IgD-negative memory B cell (primary cell): ENCODE data around the gene CTAG1B. TPM values are rescaled to one million over a fixed set of nuclear protein-coding genes. Genes with fewer than 3 reads are reported as not detected.
"Not testable (repeated sequence)": the region's sequence is repeated elsewhere in the genome, so short reads cannot be mapped to it uniquely, and the experiment has no call there.

Experiments used
- H3K27ac Mint-ChIP-seq, 3 donors: one replicate each; pipeline ENCODE4 v1.8.0; 2020 to 2022; ENCODE audit warnings: mild to moderate bottlenecking in 3 of 3, mixed read lengths in 3 of 3, moderate library complexity in 1 of 3
- H3K27me3 Mint-ChIP-seq: one replicate; pipeline ENCODE4 v1.8.0; 2021; ENCODE audit warnings: mixed read lengths
- H3K36me3 Mint-ChIP-seq: one replicate; pipeline ENCODE4 v1.8.0; 2020; ENCODE audit warnings: mild to moderate bottlenecking, mixed read lengths
- H3K4me1 Mint-ChIP-seq, 3 donors: one replicate each; pipeline ENCODE4 v1.8.0; 2020 to 2022; ENCODE audit warnings: mixed read lengths in 3 of 3, mild to moderate bottlenecking in 1 of 3
- H3K4me3 Mint-ChIP-seq, 4 donors: one replicate each; pipeline ENCODE4 v1.8.0; 2020 to 2022; ENCODE audit warnings: mild to moderate bottlenecking in 4 of 4, mixed read lengths in 4 of 4, moderate library complexity in 3 of 4
- H3K9me3 Mint-ChIP-seq, 3 donors: one replicate each; pipeline ENCODE4 v1.8.0; 2020 to 2021; ENCODE audit warnings: mixed read lengths in 3 of 3, mild to moderate bottlenecking in 1 of 3
- polyA plus RNA-seq: library from polyadenylated mRNA; unstranded; fragments of 300-500 nt; fragmentation: Illumina TruSeq; gene quantifications from one replicate; pipeline ENCODE4 v1.2.3, GENCODE V29; 2021

CTAG1B gene
- not detected for polyA plus RNA-seq

DNA sequence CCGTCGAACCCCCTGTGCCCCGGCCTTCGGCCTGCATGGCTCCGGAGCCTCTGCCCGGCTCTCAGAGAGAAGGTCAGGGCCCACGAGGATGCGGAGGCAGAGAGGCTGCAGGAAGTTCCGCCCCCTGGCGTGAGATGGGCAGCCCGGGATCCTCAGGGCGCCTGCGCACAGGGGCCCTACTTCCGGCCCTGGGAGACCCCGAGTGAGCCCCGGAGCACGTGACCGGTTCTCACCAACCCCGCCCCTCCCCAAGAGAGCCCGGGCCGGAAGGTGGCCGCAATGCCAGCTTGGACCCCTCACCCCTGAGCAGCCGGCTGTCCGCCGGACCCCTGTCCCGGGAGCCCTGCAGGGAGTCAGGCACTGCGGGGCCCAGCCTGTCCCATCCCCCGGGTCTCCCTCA is at the start of gene CTAG1B:
TSS of gene CTAG1B (minus strand) at position 101 of the 400 bp plus-strand sequence. CDS start at position 37, 64 bp downstream.
- H3K4me1 Mint-ChIP-seq, H3K4me3 Mint-ChIP-seq: not testable (repeated sequence)

DNA sequence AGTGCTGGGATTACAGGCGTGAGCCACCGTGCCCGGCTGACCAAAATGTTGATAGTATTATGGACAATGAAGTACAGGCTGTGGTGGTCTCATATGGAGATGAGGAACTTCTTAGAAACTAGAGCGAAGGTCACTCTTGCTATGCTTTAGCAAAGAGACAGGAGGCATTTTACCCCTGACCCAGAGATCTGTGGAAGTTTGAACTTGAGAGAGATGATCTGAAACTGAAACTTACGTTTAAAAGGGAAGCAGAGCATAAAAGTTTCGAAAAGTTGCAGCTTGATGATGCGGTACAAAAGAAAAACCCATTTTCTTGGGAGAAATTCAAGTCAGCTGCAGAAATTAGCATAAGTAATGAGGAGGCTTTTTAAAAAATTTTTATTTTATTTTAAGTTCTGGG is 42.8 kb upstream of the CTAG1B start:
- peaks cover 2 to 11% (median 9%) of the 10 kb centered on the region in 3 donors for H3K9me3 Mint-ChIP-seq
- peak overlapping the region in 1 of 3 donors; percentile 20 for H3K27ac Mint-ChIP-seq
- H3K4me1 Mint-ChIP-seq: peaks cover 7 to 10% (median 7%) of the 10 kb centered on the region in 3 donors
- no peaks in the 10 kb centered on the region for H3K36me3 Mint-ChIP-seq
- peak overlapping the region in 1 of 4 donors; percentile 1 for H3K4me3 Mint-ChIP-seq
- H3K27me3 Mint-ChIP-seq: no peaks in the 10 kb centered on the region

More for the DNA sequence above, at the start of gene CTAG1B:
- H3K9me3 Mint-ChIP-seq, H3K36me3 Mint-ChIP-seq, H3K27me3 Mint-ChIP-seq, H3K27ac Mint-ChIP-seq: not testable (repeated sequence)

DNA sequence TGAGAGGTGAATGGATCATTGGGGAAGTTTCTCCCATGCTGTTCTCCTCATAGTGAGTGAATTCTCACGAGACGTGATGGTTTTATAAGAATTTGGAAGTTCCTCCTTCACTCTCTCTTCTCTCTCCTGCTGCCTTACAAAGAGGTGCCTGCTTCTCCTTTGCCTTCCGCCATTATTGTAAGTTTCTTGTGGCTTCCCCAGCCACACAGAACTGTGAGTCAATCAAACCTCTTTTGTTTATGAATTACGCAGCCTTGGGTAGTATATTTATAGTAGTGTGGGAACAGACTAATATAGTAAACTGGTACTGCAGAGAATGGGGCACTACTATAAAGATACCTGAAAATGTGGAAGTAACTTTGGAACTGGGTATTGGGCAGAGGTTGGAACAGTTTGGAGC is 42.1 kb upstream of the CTAG1B start:
- no peaks in the 10 kb centered on the region for H3K36me3 Mint-ChIP-seq
- H3K4me3 Mint-ChIP-seq: peak overlapping the region in 1 of 4 donors; percentile 30
- peaks cover 7 to 10% (median 7%) of the 10 kb centered on the region in 3 donors for H3K4me1 Mint-ChIP-seq
- peaks cover 2 to 11% (median 9%) of the 10 kb centered on the region in 3 donors for H3K9me3 Mint-ChIP-seq
- no peak overlapping the region for H3K27ac Mint-ChIP-seq
- no peaks in the 10 kb centered on the region for H3K27me3 Mint-ChIP-seq

DNA sequence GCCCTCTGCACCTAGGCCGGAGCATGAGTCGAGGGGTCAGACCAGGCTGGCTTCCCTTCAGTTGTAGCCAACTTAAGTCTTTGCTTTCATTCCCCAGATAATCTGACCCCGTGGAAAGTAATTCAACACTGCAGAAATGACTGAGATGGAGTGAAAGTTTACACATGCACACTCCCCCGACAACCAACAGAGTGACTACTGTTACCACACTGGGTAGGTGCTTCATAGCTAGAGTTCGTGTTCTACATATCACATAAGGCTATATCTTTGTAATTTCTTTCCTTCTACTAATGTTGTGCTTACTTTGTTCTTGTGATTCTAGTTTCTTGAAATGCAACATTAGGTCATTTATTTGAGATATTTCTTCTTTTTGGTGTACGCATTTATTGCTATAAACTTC is 41.5 kb upstream of the CTAG1B start:
- H3K27me3 Mint-ChIP-seq: no peaks in the 10 kb centered on the region
- H3K9me3 Mint-ChIP-seq: peaks cover 2 to 11% (median 5%) of the 10 kb centered on the region in 3 donors
- no peaks in the 10 kb centered on the region for H3K36me3 Mint-ChIP-seq

DNA sequence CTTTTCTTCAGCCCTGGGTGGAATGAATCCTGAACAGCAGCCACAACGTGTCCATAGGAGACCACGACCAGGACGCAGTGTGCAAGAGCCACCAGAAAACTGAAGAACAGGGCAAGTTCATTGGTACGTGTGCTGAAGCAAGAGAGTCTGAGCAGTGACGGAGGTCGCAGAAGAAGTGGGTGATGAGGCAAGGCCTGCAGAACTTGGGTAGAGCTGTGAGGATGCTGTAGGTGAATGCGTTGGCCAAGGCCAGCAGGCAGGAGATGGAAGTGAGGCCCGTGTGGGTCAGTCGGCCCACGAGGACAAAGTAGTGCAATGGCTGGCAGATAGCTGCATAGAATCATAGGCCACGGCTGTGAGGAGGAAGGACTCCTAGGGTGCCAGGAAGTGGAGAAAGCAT is 39.9 kb upstream of the CTAG1B start:
- Mint-ChIP-seq H3K27me3 (no peaks in the 10 kb centered on the region), H3K36me3 (no peaks in the 10 kb centered on the region), H3K9me3 (peaks cover 2 to 11% (median 3%) of the 10 kb centered on the region in 3 donors), H3K4me1 (peaks cover 7 to 10% (median 7%) of the 10 kb centered on the region in 3 donors), H3K27ac (no peak overlapping the region), H3K4me3 (no peak overlapping the region)

More for the DNA sequence above, 41.5 kb upstream of the CTAG1B start:
- H3K4me3 Mint-ChIP-seq: no peak overlapping the region
- H3K4me1 Mint-ChIP-seq: peaks cover 7 to 10% (median 7%) of the 10 kb centered on the region in 3 donors
- H3K27ac Mint-ChIP-seq: no peak overlapping the region

DNA sequence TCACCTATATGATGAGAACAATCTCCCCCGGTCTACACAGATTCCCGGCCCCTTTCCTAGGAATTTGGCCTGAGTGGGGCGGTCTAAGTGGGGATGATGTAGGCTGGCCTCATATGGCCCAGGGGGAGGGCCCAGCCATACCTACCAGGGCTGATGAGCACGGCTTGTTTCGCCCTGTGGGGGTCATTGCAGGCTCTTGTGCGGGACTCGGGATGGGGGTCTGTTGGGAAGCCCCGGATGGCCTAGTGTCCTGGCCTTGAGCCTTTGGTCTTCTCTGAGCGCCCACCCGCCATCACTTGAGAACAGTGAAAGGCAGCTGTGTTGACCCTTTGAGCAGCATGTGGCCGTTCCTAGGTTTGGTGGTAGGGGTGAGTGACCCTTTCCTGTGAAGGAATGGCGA is 39.1 kb upstream of the CTAG1B start:
- no peaks in the 10 kb centered on the region for H3K27me3 Mint-ChIP-seq
- H3K4me3 Mint-ChIP-seq: no peak overlapping the region
- no peaks in the 10 kb centered on the region for H3K36me3 Mint-ChIP-seq
- no peak overlapping the region for H3K27ac Mint-ChIP-seq
- H3K4me1 Mint-ChIP-seq: peaks cover 7 to 10% (median 7%) of the 10 kb centered on the region in 3 donors
- H3K9me3 Mint-ChIP-seq: peaks cover 0 to 8% (median 2%) of the 10 kb centered on the region in 3 donors

DNA sequence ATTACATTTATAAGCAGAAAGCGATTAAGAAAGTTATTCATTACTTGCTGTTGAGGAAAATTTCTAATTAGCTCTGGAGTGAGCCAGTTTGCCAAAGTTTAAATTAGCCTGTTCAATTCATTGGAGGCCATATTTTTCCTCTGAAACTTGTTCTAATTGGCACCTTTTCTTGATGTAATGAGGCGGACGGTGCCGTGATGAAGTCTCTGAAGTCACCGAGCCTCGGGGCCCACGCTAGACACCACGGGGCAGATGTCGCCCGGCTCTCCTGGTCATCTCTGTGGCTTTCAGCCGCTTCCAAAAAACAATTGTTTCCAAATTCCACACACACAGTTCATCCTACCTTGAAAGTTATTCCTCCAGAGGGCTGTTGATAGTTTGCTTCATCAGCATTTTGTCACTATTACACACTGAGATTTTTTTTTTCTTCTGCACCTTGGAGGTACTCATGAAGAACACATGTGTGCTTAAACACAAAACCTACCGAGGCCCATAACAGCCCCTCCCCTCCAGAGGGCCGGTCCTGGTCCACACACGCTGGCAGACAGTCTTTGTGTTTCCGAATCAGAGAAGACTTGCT is 38.2 kb upstream of the CTAG1B start:
- Mint-ChIP-seq H3K36me3 (no peaks in the 10 kb centered on the region), H3K4me1 (peaks cover 7 to 10% (median 7%) of the 10 kb centered on the region in 3 donors), H3K9me3 (peaks cover 0 to 8% (median 2%) of the 10 kb centered on the region in 3 donors), H3K4me3 (no peak overlapping the region), H3K27ac (no peak overlapping the region), H3K27me3 (no peaks in the 10 kb centered on the region)

DNA sequence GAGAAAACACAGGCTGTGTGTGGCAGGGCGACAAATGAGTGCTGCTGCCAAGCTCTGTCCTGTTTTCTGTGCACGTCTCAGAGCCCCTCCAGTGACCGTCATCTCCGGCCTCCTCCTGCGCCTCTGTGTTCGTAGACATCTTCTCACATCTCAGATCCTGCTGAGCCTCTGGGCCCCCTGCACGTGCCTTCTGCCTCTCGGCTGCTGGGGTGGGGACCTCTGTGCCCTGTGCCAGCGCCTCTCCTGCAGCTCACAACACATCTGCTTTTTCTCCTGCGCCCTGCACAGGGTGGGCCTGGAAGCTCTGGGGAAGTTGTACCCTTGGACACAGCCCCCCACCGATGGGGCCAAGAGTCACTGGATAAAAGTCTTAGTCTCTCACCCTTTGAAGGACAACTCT is 36.7 kb upstream of the CTAG1B start:
- no peak overlapping the region for H3K4me3 Mint-ChIP-seq
- no peaks in the 10 kb centered on the region for H3K27me3 Mint-ChIP-seq

DNA sequence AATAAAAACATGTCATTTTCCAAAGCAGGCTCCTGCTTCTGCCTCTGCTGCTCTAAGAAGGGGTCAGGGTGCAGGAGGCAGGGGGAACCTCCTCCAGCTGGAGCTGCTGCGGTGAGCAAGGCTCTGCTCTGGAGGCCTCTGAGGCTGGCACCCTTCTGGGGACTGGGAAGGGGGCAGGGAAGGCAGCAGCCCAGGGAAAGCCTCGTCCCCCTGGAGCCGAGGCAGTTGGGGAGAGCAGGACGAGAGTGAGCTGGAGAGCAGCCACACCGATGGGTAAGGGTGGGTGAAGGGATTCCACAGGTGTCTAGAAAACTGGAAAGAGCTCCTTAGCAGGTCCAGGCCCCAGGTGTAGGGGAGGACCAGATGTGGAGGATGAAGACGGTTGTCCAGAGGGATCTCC is 36.3 kb upstream of the CTAG1B start:
- Mint-ChIP-seq H3K9me3 (no peaks in the 10 kb centered on the region), H3K27ac (no peak overlapping the region), H3K4me3 (peak overlapping the region in 1 of 4 donors; percentile 52), H3K36me3 (no peaks in the 10 kb centered on the region), H3K27me3 (no peaks in the 10 kb centered on the region), H3K4me1 (no peaks in the 10 kb centered on the region)

More for the DNA sequence above, 36.7 kb upstream of the CTAG1B start:
- H3K27ac Mint-ChIP-seq: no peak overlapping the region
- H3K9me3 Mint-ChIP-seq: no peaks in the 10 kb centered on the region
- H3K4me1 Mint-ChIP-seq: no peaks in the 10 kb centered on the region
- H3K36me3 Mint-ChIP-seq: no peaks in the 10 kb centered on the region

DNA sequence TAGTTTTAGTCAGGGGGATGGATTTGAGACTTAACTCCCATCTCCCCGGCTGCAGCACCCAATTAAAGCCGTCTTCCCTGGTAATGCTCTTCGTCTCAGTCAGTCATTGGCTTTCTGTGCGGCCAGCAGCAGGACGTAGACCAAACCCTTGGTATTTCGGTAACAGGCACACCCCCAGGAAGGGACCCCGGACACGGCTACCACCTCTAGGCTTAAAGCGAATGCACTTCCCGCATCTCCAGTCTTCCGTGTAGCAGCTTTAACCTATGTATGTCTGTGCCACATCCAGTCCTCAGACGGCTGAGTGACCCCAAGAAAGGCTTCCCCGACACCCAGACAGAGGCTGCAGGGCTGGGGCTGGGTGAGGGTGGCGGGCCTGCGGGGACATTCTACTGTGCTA is 35.8 kb upstream of the CTAG1B start:
- peak overlapping the region in 1 of 4 donors; percentile 52 for H3K4me3 Mint-ChIP-seq
- H3K4me1 Mint-ChIP-seq: no peaks in the 10 kb centered on the region
- H3K36me3 Mint-ChIP-seq: no peaks in the 10 kb centered on the region
- no peaks in the 10 kb centered on the region for H3K9me3 Mint-ChIP-seq
- H3K27ac Mint-ChIP-seq: no peak overlapping the region
- no peaks in the 10 kb centered on the region for H3K27me3 Mint-ChIP-seq

DNA sequence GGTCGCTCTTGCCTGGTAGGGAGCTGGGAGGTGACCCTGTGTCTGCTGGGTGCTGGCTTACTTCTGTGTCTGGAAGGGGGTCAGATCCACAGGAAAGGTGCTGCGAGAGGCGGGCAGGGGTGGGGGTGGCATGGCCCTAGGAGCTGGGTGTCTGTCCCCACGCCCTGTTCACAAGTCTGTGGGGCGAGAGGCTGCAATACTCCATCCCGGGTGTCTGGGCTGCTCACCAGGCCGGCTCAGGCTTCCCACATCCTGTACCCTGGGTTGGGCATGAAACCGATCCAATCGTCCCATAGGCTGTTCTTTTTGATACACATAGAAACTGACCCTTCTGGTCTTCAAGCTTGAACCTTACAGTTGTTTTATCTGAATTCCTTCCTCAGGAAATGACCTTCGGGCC is 35.3 kb upstream of the CTAG1B start:
- Mint-ChIP-seq H3K4me3 (no peak overlapping the region), H3K27ac (no peak overlapping the region), H3K9me3 (no peaks in the 10 kb centered on the region), H3K4me1 (no peaks in the 10 kb centered on the region), H3K36me3 (no peaks in the 10 kb centered on the region), H3K27me3 (no peaks in the 10 kb centered on the region)

DNA sequence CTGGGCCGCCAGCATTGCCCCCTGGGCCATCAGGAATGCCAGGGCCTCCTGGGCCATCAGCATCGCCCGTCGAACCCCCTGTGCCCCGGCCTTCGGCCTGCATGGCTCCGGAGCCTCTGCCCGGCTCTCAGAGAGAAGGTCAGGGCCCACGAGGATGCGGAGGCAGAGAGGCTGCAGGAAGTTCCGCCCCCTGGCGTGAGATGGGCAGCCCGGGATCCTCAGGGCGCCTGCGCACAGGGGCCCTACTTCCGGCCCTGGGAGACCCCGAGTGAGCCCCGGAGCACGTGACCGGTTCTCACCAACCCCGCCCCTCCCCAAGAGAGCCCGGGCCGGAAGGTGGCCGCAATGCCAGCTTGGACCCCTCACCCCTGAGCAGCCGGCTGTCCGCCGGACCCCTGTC is 34.3 kb upstream of the CTAG1B start, which contains the start of gene CTAG2:
TSS of gene CTAG2 (minus strand) at position 167 of the 400 bp plus-strand sequence. CDS start at position 103, 64 bp downstream.
- H3K9me3 Mint-ChIP-seq, H3K27ac Mint-ChIP-seq, H3K36me3 Mint-ChIP-seq, H3K4me1 Mint-ChIP-seq, H3K4me3 Mint-ChIP-seq, H3K27me3 Mint-ChIP-seq: not testable (repeated sequence)

DNA sequence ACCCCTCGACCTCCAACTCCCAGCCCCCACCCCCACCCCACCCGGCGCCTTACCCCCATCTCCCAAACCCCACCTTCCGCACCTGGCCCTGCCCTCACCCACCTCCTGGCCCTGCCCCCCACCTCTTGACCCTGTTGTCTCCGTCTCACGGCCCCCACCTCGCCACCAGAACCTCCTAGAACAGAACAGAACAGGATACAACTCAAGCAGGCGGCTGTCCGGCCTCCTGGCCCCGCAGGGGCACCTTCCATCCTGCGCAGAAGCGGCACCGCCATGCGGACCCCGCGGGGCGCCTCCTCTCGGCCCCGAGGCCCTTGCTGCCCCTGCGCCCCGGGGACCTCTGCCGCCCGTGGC is 33.9 kb upstream of the CTAG1B start:
- Mint-ChIP-seq H3K4me3 (no peak overlapping the region), H3K27me3 (no peaks in the 10 kb centered on the region), H3K36me3 (no peaks in the 10 kb centered on the region), H3K4me1 (no peaks in the 10 kb centered on the region), H3K9me3 (no peaks in the 10 kb centered on the region), H3K27ac (no peak overlapping the region)

DNA sequence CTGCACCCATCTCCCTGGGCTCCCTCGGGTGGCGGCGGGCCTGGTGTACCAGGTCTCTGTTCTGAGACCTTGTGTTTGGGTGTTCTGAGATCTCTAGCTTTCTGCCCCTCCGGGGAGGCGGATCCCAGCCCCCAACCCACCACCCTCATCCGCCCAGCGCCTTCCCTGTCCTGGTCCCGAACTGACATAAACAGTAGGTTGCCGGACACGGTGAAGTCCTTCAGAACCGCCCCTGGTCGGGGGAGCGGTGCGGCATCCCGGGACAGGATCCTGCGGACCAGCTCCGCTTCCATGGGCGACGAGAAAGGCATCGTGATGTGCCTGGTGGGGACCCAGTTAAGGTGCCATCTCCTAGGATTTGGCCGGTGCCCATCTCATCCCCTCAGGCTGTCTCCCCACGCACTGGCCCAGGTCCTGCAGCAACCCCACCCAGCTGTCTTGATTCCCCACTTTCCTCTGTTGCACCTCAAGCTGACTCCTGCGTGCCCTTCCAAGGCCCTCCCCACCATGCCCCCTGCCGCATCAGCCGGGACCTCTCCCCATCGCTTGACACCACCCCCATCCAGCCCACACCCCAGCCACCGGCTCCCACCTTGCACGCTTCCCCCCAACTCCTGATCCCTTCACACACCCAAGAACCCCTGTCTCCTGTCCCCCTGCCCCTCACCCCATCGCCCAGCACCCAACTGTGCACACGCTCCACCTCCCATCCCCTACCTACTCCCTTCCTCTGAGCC is 33.4 kb upstream of the CTAG1B start:
- H3K27ac Mint-ChIP-seq: no peak overlapping the region
- no peaks in the 10 kb centered on the region for H3K4me1 Mint-ChIP-seq
- H3K27me3 Mint-ChIP-seq: no peaks in the 10 kb centered on the region
- no peaks in the 10 kb centered on the region for H3K36me3 Mint-ChIP-seq
- H3K9me3 Mint-ChIP-seq: no peaks in the 10 kb centered on the region
- no peak overlapping the region for H3K4me3 Mint-ChIP-seq

DNA sequence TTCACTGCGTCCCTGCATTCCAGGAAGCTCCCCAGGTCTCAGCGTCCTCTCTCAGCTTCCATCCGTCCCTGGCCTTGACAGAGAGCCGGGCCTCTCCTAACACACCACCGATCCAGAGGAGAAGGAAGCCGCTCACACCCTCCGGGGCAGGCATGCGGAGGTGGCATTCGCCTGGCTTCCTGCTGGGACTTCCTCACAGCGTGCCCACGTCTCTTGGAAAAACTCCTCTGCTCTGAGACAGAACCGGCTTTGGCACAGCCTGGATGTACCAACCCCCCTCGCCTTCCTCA is 31.1 kb upstream of the CTAG1B start:
- H3K36me3 Mint-ChIP-seq: no peaks in the 10 kb centered on the region
- H3K27me3 Mint-ChIP-seq: no peaks in the 10 kb centered on the region
- H3K4me3 Mint-ChIP-seq: no peak overlapping the region
- H3K9me3 Mint-ChIP-seq: no peaks in the 10 kb centered on the region
- no peak overlapping the region for H3K27ac Mint-ChIP-seq
- no peaks in the 10 kb centered on the region for H3K4me1 Mint-ChIP-seq
